ENCODE data around the gene FMO3.

The FMO3 gene

DNA sequence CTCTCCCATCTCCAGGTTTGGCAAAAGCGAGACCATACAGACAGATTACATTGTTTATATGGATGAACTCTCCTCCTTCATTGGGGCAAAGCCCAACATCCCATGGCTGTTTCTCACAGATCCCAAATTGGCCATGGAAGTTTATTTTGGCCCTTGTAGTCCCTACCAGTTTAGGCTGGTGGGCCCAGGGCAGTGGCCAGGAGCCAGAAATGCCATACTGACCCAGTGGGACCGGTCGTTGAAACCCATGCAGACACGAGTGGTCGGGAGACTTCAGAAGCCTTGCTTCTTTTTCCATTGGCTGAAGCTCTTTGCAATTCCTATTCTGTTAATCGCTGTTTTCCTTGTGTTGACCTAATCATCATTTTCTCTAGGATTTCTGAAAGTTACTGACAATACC lies 26.4 kb downstream of the FMO3 start:
- no peak for DNase-seq

DNA sequence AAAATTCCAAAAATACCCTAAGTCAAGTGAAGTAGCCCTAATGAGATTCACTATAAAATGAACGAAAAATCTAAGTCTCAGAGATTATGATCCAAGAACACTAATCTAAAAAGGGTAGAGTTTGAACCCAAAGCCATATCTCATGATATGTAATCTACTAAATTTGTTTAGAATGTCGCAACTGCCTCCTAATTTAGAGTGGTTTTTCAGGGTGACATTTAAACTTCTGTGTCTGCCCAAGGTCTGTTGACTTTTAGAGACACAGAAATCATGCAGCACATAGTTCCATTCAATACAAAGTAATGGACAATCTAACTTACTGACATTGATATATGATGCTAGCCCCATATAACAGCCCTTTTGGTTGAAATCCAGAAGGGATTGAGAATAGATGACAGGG lies 28.9 kb downstream of the FMO3 start:
- no peak for DNase-seq

DNA sequence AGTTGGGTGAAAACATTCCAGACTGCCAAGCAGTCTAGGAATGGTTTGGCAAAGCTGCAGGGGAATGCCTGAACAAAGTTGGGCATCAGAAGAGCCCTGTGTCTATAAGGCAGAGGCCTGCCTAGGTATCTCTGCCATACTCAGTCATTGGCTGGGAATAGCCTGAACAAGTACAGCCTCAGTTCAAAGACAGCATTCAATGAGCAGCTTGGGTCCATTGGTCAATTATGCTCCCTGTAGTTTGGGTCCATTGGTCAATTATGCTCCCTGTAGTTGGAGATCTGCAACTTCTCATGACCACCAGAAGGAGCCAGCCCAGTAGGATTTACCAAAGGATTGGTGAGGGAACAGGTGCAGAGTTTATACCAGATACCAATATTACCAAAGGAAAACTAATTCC lies 31.6 kb downstream of the FMO3 start:
- no peak for DNase-seq

DNA sequence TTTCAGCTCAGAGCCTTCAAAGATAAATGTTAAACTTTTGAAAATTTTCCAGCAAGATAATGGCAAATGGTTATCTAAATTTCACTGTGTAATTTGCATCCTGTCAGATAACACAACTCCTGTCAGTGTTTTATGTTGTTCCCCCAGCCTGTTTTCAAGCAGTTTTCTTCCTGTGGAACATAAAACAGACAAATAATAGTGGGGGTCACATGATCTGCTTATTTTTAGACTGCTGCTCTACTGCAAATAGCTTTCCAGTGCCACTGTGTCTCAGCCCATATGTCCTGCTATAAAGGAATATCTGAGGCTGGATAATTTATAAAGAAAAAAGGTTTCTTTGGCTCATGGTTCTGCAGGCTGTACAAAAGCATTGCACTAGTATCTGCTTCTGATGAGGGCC lies 32.2 kb downstream of the FMO3 start:
- no peak for DNase-seq

DNA sequence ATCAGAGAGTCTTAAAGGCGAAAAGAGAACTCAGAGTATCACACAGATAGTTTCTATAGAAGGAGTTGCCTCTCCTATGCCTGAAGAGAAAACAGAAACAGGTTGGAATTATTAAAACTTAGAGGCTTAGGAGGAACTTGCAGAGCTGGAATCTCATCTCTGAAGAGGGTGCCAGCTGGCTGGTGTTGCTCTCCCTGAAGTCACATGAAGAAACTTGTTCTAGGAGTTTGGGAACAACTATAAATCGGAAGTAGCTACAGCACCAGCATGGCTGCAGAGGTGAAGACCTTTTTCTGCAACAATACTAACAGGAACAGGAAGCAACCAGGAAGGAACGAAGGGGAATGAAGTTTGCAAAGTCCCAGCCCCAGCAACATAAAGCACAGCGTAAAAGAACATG lies 35.8 kb downstream of the FMO3 start:
- no peak for DNase-seq

DNA sequence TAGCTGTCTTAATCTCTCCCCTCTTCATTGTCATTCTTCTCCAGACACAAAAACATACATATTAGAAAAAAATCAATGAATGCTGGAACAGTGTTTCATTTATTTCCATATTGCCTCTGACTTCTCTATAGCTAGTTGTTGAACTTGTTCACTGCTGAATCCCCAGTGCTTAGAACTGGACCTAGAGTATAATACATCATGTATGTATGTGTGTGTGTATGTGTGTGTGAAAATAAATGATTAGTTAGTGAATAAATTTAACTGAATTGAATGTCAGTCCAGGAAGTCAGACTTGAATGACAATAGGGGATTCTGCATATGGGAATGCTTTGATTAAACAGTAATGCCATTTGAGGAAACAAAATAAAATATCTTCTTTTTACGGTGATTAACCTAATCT lies 36.4 kb downstream of the FMO3 start:
- no peak for DNase-seq

DNA sequence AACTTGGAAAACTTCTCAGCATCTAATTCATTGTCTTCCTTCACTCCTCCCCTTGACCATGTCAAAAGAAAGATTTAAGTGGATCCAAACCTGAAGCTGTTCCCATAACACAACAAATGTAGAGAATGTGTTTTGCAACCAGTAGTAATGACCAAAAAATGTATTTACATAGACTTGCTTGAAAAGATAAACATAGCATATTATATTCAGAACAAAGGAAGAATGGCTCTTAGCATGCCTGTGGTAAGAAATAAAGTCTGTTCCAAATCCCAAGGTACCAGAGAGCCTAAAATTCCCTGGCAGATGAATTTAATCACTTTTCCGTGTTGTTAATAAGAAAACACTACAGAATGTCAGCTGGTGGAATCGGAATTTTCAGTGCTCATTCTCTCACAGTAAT lies 36.8 kb downstream of the FMO3 start:
- no peak for DNase-seq

DNA sequence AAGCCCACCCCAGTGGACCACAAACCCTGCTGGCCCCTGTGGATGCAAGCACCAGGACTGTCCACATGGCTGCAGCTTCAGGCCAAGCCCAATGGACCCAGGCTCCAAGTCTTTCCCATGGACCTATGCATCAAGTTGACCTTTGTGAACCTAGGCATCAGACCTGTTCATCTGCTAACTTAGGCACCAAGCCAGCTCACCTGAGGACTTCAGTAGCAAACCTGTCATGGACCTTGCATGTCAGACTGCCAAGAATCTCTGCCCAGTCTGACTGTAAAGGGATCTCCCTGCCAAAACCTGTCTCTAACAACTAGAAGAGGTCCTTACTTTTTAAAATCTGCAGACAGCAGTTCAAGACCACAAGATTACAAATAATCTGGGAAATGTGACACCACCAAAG lies 37.8 kb downstream of the FMO3 start:
- DNase-seq: no peak

DNA sequence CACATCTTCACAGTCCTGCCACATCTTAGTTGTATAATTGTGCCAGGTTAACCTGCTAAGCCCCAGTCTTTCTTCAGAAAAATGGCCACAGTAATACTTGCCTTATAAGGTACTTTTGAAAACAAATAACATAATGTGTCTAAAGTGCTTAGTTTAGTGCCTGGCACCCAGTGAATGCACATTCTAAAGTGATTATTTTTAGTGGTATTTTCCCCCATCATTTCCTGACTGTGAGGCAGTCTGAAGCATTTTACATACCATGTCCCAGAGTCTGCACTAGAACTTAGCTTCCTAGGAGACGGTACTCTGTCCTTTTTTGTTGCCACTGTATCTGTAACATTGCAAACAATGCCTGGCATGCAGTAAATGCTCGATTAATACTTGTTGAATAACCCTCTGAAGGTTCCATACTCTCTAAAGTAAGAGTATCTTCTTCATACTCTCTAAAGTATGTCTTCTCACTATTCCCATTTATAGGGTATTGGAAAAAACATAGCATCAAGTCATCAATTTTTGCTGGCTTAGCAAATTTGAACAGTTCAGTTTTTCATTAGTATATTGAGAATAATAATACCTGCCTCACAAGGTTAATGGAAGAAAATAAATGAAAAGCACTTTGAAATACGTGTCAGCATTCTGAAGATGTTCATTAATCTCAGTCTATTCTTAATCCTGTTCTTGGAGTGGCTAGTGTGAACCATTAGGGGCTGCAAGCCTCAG lies 43.7 kb downstream of the FMO3 start:
- DNase-seq: no peak

DNA sequence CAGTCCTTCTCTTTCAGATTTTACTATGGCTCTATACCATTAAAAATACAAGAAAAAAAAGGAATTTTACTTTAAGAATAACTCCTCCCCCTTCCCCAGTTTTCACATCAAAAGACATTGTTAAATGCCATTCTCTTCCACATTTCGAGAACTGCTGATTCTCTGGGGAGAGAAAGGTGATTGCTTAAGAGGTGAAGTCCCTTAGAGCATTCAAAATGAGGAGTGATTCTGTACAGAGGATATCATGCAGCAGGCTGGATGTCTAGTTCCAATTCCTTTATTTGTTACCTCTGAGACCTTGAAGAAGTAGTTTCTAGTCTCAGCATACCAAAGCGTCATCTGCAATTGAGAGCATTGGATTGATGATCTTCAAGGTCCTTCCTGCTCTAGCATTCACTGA lies 46.9 kb downstream of the FMO3 start:
- no peak for DNase-seq

DNA sequence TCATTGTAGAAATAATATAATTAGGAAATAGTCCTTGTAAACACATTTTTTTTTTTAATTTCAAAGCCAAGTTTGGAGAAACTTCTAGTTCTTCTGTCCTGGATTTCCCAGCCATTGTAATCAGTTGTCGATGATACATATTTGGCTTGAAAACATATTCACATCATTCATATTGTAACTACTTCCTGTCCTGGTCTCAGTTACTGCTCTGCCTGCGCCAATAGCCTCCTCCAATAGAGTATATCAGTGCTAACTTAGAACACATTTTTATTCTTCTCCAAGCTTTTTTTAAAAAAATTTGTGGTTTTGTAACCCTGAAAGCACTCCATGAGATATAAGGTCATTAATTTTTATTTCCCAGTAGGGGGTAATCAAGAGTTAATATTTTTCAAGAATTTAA lies 48.3 kb downstream of the FMO3 start:
- no peak for DNase-seq

DNA sequence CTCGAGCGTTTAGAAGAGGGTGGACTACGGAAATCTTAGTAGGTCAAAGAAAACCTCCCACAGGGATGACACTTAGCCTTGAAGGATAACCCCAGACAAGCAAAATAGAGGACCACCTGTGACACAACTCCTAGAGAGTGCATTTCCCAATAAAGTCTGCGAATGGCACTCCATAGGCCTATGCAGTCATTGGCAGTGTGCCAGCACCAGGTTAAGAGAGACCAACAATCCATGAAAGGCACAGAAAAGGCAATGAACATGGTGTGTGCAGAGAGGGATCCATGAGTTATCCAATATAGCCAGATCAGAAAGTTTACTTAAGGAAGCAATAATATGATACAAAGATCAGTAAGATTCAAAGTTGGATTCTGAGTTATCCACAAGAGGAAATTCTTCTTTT lies 49.2 kb downstream of the FMO3 start:
- no peak for DNase-seq

DNA sequence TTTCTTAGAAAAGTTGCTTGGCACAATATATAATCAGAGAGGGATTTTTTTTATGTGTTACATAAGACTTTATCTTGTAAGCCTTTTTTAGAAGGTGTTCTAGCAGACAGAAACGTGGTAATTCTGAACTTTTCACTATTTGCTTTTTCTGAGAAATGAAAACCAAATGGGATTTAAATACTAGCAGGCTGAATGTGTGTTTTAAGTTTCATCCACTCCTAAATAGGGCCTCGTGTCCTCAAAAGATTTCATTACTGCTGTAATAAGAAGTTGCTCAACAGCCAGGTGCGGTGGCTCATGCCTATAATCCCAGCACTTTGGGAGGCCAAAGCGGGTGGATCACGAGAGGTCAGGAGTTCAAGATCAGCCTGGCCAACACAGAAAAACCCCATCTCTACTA lies 49.7 kb downstream of the FMO3 start:
- DNase-seq: no peak

DNA sequence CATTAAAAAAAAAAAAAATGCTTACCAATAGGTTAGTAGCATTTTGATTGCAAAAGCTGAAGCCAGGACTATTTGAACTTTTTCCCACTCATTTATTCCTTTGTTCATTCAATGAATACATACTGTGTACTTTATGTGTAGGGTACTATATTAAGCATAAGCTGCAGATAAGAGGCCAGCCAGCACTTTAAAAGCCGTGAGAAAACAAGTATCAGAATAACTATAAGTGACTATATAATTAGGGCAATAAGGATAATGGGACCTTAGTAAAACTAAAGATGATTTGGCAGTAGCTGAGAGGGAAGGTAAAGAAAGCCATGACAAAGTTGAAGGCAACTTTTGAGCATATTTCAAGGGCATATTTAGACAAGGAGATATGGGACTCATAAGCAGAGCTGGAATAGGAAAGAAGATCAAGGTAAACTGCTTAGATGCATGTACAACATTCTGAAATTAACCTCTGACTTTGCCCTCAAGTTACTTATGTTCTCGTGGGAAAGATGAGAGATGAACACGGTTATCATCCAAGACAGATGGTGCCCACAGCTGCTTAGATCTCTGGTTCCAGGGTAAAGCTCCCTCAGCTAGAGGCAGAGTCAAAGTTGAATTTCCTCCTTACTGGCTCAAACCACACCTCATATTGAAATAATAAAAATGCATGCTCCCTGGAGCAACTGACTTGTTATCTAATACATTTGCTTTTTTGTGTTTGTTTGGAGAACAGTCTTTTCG lies 50.4 kb downstream of the FMO3 start:
- DNase-seq: no peak

DNA sequence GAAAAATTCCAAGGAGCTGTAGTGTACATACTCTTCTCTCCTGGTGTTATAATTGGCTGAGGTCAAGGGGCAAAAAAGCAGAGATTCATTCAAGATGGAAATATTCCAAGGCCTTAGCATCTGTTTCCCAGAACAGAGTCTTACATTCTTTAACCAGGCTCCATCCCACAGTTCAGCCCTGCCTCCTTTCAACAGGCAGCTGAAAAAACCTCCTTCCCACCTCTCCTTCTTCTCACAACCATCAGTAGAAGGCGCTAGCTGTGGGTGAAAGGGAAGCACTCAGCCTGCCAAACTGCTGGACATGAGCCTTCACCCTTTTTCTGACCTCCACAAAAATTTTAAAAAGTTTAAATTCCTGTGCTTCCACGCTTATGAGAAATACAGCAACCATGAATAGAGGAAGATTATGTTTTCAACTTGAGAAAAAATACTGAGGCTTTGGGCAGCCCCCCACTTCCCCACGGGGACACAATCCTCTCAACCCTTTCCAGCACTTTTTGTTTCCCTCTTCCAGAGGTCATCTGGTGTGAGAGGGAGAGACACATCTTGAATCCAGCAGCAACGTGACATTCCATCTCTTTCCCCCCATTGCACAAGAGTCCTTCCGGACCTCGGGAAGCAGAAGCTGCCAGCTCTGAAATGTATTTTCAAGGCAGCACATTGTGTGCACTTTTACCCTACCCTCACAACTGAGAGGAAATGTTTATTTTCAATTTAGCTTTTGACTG lies 51.1 kb downstream of the FMO3 start:
- DNase-seq: no peak

DNA sequence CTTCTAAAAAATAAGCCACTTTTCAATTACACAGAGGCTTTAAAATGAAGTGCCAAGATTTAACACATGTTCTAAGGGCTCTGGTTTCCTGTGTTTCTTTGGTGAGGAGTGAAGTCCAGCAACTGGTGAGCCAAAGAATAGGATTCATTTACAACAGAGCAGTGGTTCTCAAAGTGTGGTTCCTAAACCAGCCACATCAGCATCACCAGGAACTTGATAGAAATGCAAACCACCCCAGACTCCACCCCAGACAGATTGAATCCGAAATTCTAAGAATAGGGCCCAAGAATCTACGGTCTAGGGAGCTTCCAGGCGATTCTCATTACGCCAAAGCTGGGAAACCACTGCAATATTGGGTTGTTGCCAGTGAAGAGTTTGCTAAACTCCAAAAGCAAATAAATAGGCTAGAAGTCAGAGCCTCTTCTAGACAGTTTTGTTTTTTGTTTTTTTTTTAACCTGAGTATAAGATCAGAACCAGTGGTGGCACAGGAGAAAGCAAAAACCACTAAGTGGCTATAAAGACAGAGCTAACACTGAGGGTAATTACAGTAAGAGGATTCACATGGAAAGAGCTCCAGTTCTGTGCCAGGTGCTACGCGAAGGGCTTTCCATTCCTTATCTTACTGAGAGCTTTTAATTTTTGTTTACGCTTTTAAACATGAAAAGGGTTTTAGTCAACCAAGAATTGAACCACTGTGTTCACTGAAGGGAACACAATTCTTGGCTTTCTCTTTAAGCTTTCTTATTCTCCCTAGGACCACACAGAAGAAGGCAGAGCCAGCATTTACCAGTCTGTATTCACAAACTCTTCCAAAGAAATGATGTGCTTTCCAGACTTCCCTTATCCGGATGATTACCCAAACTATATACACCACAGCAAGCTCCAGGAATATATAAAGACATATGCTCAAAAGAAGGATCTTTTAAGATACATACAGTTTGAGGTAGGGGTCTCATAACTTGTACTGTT lies 52.0 kb downstream of the FMO3 start:
- no peak for DNase-seq

DNA sequence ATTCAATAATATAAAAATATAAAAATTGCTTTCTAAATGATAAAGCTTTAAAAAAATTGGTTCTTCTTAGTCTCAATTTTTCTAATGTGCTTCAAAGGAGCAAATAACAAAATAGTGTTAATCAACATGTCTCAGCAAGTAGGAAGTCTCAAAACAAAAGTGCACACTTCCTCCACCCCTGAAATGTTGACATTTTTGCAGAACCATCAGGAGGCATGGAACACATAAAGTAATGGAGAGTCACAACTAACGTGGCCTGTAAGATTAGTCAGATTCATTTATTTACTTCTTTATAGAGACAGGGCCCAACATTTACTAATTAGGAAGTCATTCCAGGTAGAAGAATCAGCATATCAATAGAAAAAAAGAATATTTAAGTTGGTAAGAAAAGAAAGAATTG lies 59.5 kb downstream of the FMO3 start:
- DNase-seq: no peak

DNA sequence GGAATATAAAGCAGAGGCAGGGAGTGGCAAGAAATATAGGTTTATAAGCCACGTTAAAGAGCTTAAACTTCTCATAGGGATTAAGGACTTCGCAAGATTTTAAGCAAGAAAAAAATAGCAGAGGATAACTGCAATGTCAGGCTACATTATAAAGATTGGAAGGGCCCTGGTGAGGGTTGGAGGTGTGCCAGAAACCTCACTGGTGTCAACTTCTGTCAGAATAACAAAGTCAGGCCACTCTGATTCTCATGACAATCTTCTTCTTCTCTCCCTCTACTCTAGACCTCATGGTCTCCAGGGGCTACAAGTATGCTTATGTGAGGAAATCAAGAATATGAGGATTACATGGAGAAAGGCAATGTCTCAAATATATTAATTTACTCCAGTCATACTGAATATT lies 61.8 kb downstream of the FMO3 start:
- no peak for DNase-seq

DNA sequence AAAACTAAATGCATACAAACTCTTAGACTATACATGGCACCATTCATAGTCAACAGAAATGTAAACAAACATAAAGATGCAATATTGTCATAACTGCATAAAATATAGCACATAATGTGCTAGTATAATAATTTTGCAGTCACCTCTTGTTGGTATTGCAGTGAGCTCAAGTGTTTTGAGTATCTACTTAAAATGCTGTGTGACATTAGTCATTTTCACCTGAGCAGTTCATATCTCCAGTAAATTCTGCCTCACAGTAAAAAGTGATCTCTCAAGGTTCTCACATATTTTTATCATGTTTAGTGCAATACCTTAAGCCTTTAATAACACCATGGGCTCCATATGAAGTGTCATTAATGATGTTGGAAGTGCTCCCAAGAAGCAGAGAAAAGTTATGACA lies 64.8 kb downstream of the FMO3 start:
- DNase-seq: no peak

DNA sequence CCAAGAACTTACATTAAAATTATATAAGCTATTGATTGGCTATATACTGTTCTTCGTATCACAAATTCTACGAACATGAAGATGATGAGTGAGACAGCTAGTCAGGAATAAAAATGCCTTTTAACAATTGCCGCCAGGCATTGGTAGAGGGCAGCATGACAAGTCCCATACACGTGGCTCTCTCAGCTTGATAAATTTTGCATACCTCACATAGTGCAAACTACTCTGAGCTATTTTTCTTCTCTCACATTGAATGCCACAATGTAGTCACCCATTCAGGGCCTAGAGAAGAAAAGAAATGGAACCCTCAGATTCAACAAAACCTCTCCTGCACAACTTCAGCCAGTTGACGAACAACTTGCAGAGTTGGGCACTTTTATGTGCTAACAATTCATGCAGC lies 67.4 kb downstream of the FMO3 start:
- no peak for DNase-seq

DNA sequence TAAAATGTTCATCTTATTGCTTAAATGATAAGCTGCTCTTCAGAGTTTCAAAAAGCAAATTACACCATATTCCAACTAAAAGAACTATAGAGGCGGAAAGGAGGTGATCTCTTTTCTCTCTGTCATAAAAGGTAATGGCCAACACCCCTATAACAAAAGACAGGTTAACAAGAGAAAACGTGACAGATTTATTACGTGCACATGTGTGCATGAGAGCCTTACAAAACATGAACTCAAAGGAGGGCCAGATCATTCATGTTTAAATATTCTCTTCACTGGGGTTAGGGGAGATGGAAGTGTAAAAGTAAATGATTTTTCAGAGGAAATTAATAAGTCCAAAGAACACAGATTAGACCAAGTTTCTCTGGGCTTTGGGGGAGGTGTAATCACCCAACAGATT lies 67.8 kb downstream of the FMO3 start:
- DNase-seq: no peak

DNA sequence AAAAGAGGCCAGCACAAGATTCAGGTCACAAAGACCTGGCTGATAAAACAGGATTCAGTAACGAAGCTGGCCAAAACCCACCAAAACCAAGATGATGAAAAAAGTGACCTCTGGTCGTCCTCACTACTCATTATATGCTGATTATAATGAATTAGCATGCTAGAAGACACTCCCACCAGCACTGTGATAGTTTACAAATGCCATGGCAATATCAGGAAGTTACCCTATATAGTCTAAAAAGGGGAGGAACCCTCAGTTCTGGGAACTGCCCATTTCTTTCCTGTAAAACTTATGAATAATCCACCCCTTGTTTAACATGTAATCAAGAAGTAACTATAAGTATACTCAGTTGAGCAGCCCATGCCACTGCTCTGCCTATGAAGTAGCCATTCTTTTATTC lies 68.4 kb downstream of the FMO3 start:
- DNase-seq: no peak

DNA sequence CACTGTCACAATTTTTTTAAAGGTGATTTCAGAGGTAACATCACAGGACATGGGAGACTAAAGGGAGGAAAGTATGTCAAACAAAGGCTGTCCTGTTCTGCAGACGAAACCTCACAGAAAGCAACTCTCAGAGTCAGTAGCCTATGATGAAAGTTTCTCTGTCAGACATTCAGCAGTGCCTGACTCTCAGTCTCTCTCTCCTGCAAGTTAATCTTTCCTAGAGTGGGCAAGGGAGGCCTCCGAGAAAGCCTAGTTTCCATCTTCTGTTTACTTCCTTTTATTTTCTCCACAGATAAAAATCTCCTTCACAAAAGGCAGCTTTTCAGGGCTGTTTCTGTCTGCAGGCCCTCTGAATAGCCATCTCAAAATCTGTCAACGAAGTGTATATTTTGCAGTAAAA lies 69.5 kb downstream of the FMO3 start:
- DNase-seq: no peak
